Hepatocyte (in vitro differentiated cells): ENCODE results near the gene S100Z. TPM values are rescaled to one million over a fixed set of nuclear protein-coding genes. Genes with fewer than 3 reads are reported as not detected.
A peak's percentile ranks its signal among the peaks of the same experiment; 100 is the strongest.

ENCODE experiments used
- DNase-seq: peaks from one replicate; pipeline ENCODE4 v3.0.0-alpha.2; 2016; ENCODE audit warnings: low spot score
- H2AFZ ChIP-seq: fragments of 200-600 bp; sonication (generic); 2 replicates; pipeline ENCODE4 v1.6.0; 2016; ENCODE audit warnings: antibody characterized with exemption, mild to moderate bottlenecking
- H3K27ac ChIP-seq: fragments of 200-600 bp; sonication (generic); 2 replicates; pipeline ENCODE4 v1.5.1; 2016; ENCODE audit warnings: mild to moderate bottlenecking
- H3K27me3 ChIP-seq: fragments of 200-600 bp; sonication (generic); 2 replicates; pipeline ENCODE4 v1.6.1; 2016
- H3K36me3 ChIP-seq: fragments of 200-600 bp; sonication (generic); replicated peaks from 2 replicates; pipeline ENCODE4 v1.5.1; 2016; ENCODE audit warnings: low read depth; ENCODE audit not compliant: insufficient read depth
- H3K4me1 ChIP-seq: fragments of 200-600 bp; sonication (generic); 2 replicates; pipeline ENCODE4 v1.5.1; 2016; ENCODE audit warnings: mild to moderate bottlenecking, moderate library complexity; ENCODE audit not compliant: insufficient read depth
- H3K4me2 ChIP-seq: fragments of 200-600 bp; sonication (generic); 2 replicates; pipeline ENCODE4 v1.6.0; 2016
- H3K4me3 ChIP-seq: fragments of 200-600 bp; sonication (generic); 2 replicates; pipeline ENCODE4 v1.5.1; 2016; ENCODE audit warnings: mild to moderate bottlenecking
- H3K79me2 ChIP-seq: fragments of 200-600 bp; sonication (generic); 2 replicates; pipeline ENCODE4 v1.6.0; 2017; ENCODE audit warnings: mild to moderate bottlenecking
- H3K9me2 ChIP-seq: fragments of 200-600 bp; sonication (generic); replicated peaks from 2 replicates; pipeline ENCODE4 v1.6.0; 2017; ENCODE audit warnings: mild to moderate bottlenecking; ENCODE audit not compliant: insufficient read depth
- H3K9me3 ChIP-seq: fragments of 200-600 bp; sonication (generic); 2 replicates; pipeline ENCODE4 v1.5.1; 2016; ENCODE audit warnings: low read depth, mild to moderate bottlenecking
- H4K20me1 ChIP-seq: fragments of 200-600 bp; sonication (generic); 2 replicates; pipeline ENCODE4 v1.6.0; 2016; ENCODE audit warnings: mild to moderate bottlenecking; ENCODE audit not compliant: insufficient read depth, poor library complexity, severe bottlenecking
- CTCF ChIP-seq: fragments of 200-600 bp; sonication (generic); IDR thresholded peaks from 2 replicates; pipeline ENCODE4 v1.5.1; 2016; ENCODE audit warnings: antibody characterized with exemption, mild to moderate bottlenecking; ENCODE audit not compliant: poor library complexity
- EZH2 ChIP-seq: fragments of 200-600 bp; sonication (generic); IDR thresholded peaks from 2 replicates; pipeline ENCODE4 v1.6.1; 2016; ENCODE audit warnings: antibody characterized with exemption, mild to moderate bottlenecking, borderline replicate concordance
- EZH2phosphoT487 ChIP-seq: fragments of 200-600 bp; sonication (generic); IDR thresholded peaks from one replicate; pipeline ENCODE4 v1.6.1; 2018; ENCODE audit warnings: antibody characterized with exemption, mild to moderate bottlenecking, low read depth, moderate library complexity; ENCODE audit not compliant: unreplicated experiment, severe bottlenecking
- WGBS: methylation state at CpG from one replicate; pipeline ENCODE4 v1.1.6; 2016; ENCODE audit warnings: low lambda C conversion rate; ENCODE audit errors: missing lambda C conversion rate; 5-methylcytosine and 5-hydroxymethylcytosine counted together
- polyA plus RNA-seq: library from polyadenylated mRNA; unstranded; fragments of >200 nt; fragmentation: Nextera tagmentation; extraction: Ambion mirVana; gene quantifications from 2 replicates; pipeline ENCODE4 v1.2.1, GENCODE V29; 2016
- total RNA-seq: library from RNA; depleted of rRNA; stranded (reverse); fragments of >200 nt; gene quantifications from 2 replicates; pipeline ENCODE4 v1.2.3, GENCODE V29; 2014

S100Z gene
- total and polyA plus RNA-seq, 2 experiments from 2014 or later: 0.51 to 1.4 TPM

DNA sequence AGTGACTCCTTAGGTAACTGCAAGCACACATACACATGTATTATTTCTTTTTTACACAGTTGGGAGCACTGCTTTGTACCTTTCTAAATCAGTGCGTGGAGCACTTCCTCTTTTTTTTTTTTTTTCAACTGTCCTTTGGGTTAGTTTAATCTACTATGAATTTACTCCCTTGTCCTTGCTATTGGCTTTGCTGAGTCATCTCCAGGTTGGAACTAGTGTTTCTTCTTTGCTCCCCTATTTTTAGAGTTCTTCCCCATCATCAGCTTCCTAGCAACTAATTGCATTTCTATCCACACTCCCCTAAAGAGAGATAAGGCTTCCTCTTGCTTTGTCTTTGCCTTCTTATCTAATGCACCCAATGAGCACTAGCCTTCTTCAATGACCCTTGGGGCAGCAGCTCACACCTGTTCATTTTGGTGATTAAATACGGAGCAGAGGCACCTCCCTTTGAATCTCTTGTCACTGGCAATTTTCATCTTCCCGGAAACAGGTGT lies 24.3 kb downstream of the S100Z start:
- no peaks in the 10 kb centered on the region for H3K9me3 ChIP-seq
- no peak overlapping the region for H3K4me3 ChIP-seq
- H2AFZ ChIP-seq: no peak overlapping the region
- no peaks in the 10 kb centered on the region for H3K9me2 ChIP-seq
- no peaks in the 10 kb centered on the region for H3K27me3 ChIP-seq
- peak overlapping the region; percentile 46 for H3K27ac ChIP-seq
- H3K4me2 ChIP-seq: peak overlapping the region; percentile 51
- no peak for DNase-seq
- no peaks in the 10 kb centered on the region for H3K79me2 ChIP-seq
- 41% methylated on average over 3 of the region's 3 CpGs for WGBS
- no peaks in the 10 kb centered on the region for H4K20me1 ChIP-seq
- H3K4me1 ChIP-seq: peaks cover 3% of the 10 kb centered on the region
- H3K36me3 ChIP-seq: no peaks in the 10 kb centered on the region
- no peak for TF ChIP-seq EZH2
- no peak for TF ChIP-seq CTCF
- TF ChIP-seq EZH2phosphoT487: no peak

- H3K9me2 ChIP-seq: no peaks in the 10 kb centered on the region
- H3K36me3 ChIP-seq: no peaks in the 10 kb centered on the region
- H3K4me1 ChIP-seq: no peaks in the 10 kb centered on the region
- no peaks in the 10 kb centered on the region for H3K79me2 ChIP-seq
- H3K4me2 ChIP-seq: no peak overlapping the region
- H3K9me3 ChIP-seq: no peaks in the 10 kb centered on the region
- no peak overlapping the region for H3K4me3 ChIP-seq
- no peaks in the 10 kb centered on the region for H4K20me1 ChIP-seq
- no peak overlapping the region for H2AFZ ChIP-seq
- WGBS: 75% methylated on average over 10 of the region's 10 CpGs
- TF ChIP-seq EZH2 (no peak), CTCF (no peak), EZH2phosphoT487 (no peak)
- H3K27ac ChIP-seq: no peak overlapping the region
- H3K27me3 ChIP-seq: no peaks in the 10 kb centered on the region
- DNase-seq: no peak
Observed at GRCh38 chr5:76888733-76889300, 39.0 kb downstream of the S100Z start.

DNA sequence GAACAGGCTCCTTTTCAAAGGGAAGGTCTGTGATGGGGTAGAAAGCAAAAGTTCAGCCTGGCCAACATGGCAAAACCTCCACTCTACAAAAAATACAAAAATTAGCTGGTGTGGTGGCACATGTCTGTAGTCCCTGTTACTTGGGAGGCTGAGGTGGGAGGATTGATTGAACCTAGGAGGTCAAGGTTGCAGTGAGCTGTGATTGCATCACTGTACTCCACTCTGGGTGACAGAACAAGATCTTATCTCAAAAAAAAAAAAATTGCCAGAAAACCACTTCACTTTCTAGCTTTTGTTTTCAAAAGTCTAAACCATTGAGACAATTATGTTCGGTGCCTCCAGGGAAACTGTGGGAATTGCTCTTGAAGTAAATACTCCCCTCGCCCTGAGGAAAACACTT lies 43.5 kb downstream of the S100Z start:
- H3K9me2 ChIP-seq: no peaks in the 10 kb centered on the region
- no peaks in the 10 kb centered on the region for H3K9me3 ChIP-seq
- no peak overlapping the region for H3K4me3 ChIP-seq
- H3K4me2 ChIP-seq: no peak overlapping the region
- WGBS: 60% methylated on average over 2 of the region's 2 CpGs
- no peak for DNase-seq
- no peak for TF ChIP-seq CTCF
- TF ChIP-seq EZH2phosphoT487: no peak
- TF ChIP-seq EZH2: no peak
- no peaks in the 10 kb centered on the region for H3K79me2 ChIP-seq
- no peak overlapping the region for H3K27ac ChIP-seq
- no peaks in the 10 kb centered on the region for H3K4me1 ChIP-seq
- no peaks in the 10 kb centered on the region for H3K27me3 ChIP-seq
- no peaks in the 10 kb centered on the region for H4K20me1 ChIP-seq
- H2AFZ ChIP-seq: no peak overlapping the region
- H3K36me3 ChIP-seq: no peaks in the 10 kb centered on the region

GRCh38 chr5:76896196-76896595 lies 46.4 kb downstream of the S100Z start:
- no peaks in the 10 kb centered on the region for H3K79me2 ChIP-seq
- no peaks in the 10 kb centered on the region for H4K20me1 ChIP-seq
- WGBS: 96% methylated on average over 2 of the region's 2 CpGs
- no peaks in the 10 kb centered on the region for H3K27me3 ChIP-seq
- no peak for TF ChIP-seq EZH2
- no peak for TF ChIP-seq EZH2phosphoT487
- no peak for TF ChIP-seq CTCF
- no peak overlapping the region for H2AFZ ChIP-seq
- H3K9me2 ChIP-seq: no peaks in the 10 kb centered on the region
- H3K4me3 ChIP-seq: no peak overlapping the region
- no peaks in the 10 kb centered on the region for H3K9me3 ChIP-seq
- no peaks in the 10 kb centered on the region for H3K36me3 ChIP-seq
- no peak overlapping the region for H3K27ac ChIP-seq
- no peak for DNase-seq
- H3K4me1 ChIP-seq: no peaks in the 10 kb centered on the region
- no peak overlapping the region for H3K4me2 ChIP-seq
